H9 (cell line): ENCODE data around the gene UGT1A6. TPM values are rescaled to one million over a fixed set of nuclear protein-coding genes. Genes with fewer than 3 reads are reported as not detected.
"Not testable (repeated sequence)": the region's sequence is repeated elsewhere in the genome, so short reads cannot be mapped to it uniquely, and the experiment has no call there.

Source experiments
- DNase-seq: peaks from one replicate; pipeline ENCODE4 v3.0.0-alpha.2; 2017
- H2AFZ ChIP-seq: one replicate; pipeline ENCODE4 v1.6.1; 2013; ENCODE audit warnings: mild to moderate bottlenecking, low read length, control low read depth, moderate library complexity
- H2AK5ac ChIP-seq: 2 replicates; pipeline ENCODE4 v1.6.1; 2013; ENCODE audit warnings: low read length, control low read depth, mixed read lengths; ENCODE audit not compliant: insufficient read length
- H2BK120ac ChIP-seq: one replicate; pipeline ENCODE4 v1.6.1; 2013; ENCODE audit warnings: low read depth, mild to moderate bottlenecking, low read length, control low read depth, inconsistent platforms; ENCODE audit not compliant: poor library complexity, severe bottlenecking
- H2BK12ac ChIP-seq: 2 replicates; pipeline ENCODE4 v1.6.1; 2013; ENCODE audit warnings: low read length, control low read depth, mixed read lengths, low read depth; ENCODE audit not compliant: insufficient read length
- H2BK15ac ChIP-seq: 2 replicates; pipeline ENCODE4 v1.6.1; 2013; ENCODE audit warnings: low read depth, low read length, control low read depth
- H2BK20ac ChIP-seq: one replicate; pipeline ENCODE4 v1.6.1; 2013; ENCODE audit warnings: low read depth, mild to moderate bottlenecking, low read length, control low read depth, inconsistent platforms; ENCODE audit not compliant: poor library complexity, severe bottlenecking
- H2BK5ac ChIP-seq: 2 replicates; pipeline ENCODE4 v1.6.1; 2013; ENCODE audit warnings: low read length, control low read depth, mixed read lengths; ENCODE audit not compliant: insufficient read length
- H3K14ac ChIP-seq: 2 replicates; pipeline ENCODE4 v1.6.1; 2013; ENCODE audit warnings: low read length, control low read depth; ENCODE audit not compliant: insufficient read depth
- H3K18ac ChIP-seq: 2 replicates; pipeline ENCODE4 v1.6.1; 2013; ENCODE audit warnings: low read depth, mild to moderate bottlenecking, mixed read lengths, low read length, control low read depth; ENCODE audit not compliant: insufficient read length
- H3K23ac ChIP-seq: 2 replicates; pipeline ENCODE4 v1.6.1; 2013; ENCODE audit warnings: low read length, control low read depth, mixed read lengths, low read depth; ENCODE audit not compliant: insufficient read length
- H3K23me2 ChIP-seq: 2 replicates; pipeline ENCODE4 v1.6.1; 2013; ENCODE audit warnings: low read depth, mild to moderate bottlenecking, mixed read lengths, low read length, control low read depth; ENCODE audit not compliant: insufficient read length, poor library complexity, severe bottlenecking
- H3K27ac ChIP-seq: 2 replicates; pipeline ENCODE4 v1.5.1; 2013; ENCODE audit warnings: low read length, control low read depth, mixed read lengths, low read depth; ENCODE audit not compliant: insufficient read length
- H3K27me3 ChIP-seq: 2 replicates; pipeline ENCODE4 v1.6.1; 2013; ENCODE audit warnings: low read length, control low read depth, inconsistent platforms; ENCODE audit not compliant: insufficient read depth
- H3K4ac ChIP-seq: 2 replicates; pipeline ENCODE4 v1.6.1; 2013; ENCODE audit warnings: low read depth, mild to moderate bottlenecking, control low read depth, inconsistent platforms, low read length, moderate library complexity
- H3K4me1 ChIP-seq: 2 replicates; pipeline ENCODE4 v1.6.1; 2013; ENCODE audit warnings: low read length, control low read depth, inconsistent platforms; ENCODE audit not compliant: insufficient read depth
- H3K4me2 ChIP-seq: 2 replicates; pipeline ENCODE4 v1.6.1; 2013; ENCODE audit warnings: low read length, control low read depth, mixed read lengths; ENCODE audit not compliant: insufficient read length, insufficient read depth
- H3K56ac ChIP-seq: 2 replicates; pipeline ENCODE4 v1.6.1; 2013; ENCODE audit warnings: low read depth, mild to moderate bottlenecking, mixed read lengths, low read length, control low read depth; ENCODE audit not compliant: insufficient read length
- H3K79me1 ChIP-seq: 2 replicates; pipeline ENCODE4 v1.6.1; 2013; ENCODE audit warnings: low read depth, mild to moderate bottlenecking, moderate library complexity, low read length, control low read depth, inconsistent platforms; ENCODE audit not compliant: insufficient read depth, poor library complexity, severe bottlenecking
- H3K79me2 ChIP-seq: 2 replicates; pipeline ENCODE4 v1.6.1; 2013; ENCODE audit warnings: low read length, control low read depth, inconsistent platforms; ENCODE audit not compliant: insufficient read depth
- H3K9ac ChIP-seq: 2 replicates; pipeline ENCODE4 v1.6.1; 2013; ENCODE audit warnings: low read length, control low read depth, mixed read lengths; ENCODE audit not compliant: insufficient read length; ENCODE audit errors: extremely low read depth
- H3K9me3 ChIP-seq: one replicate; pipeline ENCODE4 v1.6.1; 2013; ENCODE audit warnings: low read depth, low read length, inconsistent platforms; ENCODE audit not compliant: control insufficient read depth
- H3T11ph ChIP-seq: one replicate; pipeline ENCODE4 v1.6.1; 2013; ENCODE audit warnings: mild to moderate bottlenecking, low read length, control low read depth, inconsistent platforms
- H4K20me1 ChIP-seq: one replicate; pipeline ENCODE4 v1.6.1; 2013; ENCODE audit not compliant: control insufficient read depth, insufficient read length, insufficient read depth
- H4K5ac ChIP-seq: 2 replicates; pipeline ENCODE4 v1.6.1; 2013; ENCODE audit warnings: low read depth, mild to moderate bottlenecking, mixed read lengths, low read length, control low read depth; ENCODE audit not compliant: insufficient read length
- H4K8ac ChIP-seq: replicated peaks from 2 replicates; pipeline ENCODE4 v1.6.1; 2013; ENCODE audit warnings: low read length, control low read depth, mixed read lengths, low read depth; ENCODE audit not compliant: insufficient read length
- H4K91ac ChIP-seq: 2 replicates; pipeline ENCODE4 v1.6.1; 2013; ENCODE audit warnings: low read depth, mild to moderate bottlenecking, moderate library complexity, mixed read lengths, low read length, control low read depth; ENCODE audit not compliant: insufficient read length
- H3K27ac Mint-ChIP-seq, 3 experiments: 2 replicates in 2 of 3; 3 replicates in 1 of 3; pipeline ENCODE4 v1.8.0; 2020 to 2021; ENCODE audit warnings: mixed read lengths in 3 of 3, mild to moderate bottlenecking in 1 of 3, moderate library complexity in 1 of 3
- H3K27me3 Mint-ChIP-seq: 2 replicates; pipeline ENCODE4 v1.8.0; 2021; ENCODE audit warnings: low read depth, mild to moderate bottlenecking, moderate library complexity, mixed read lengths
- H3K36me3 Mint-ChIP-seq, 3 experiments: 2 replicates in 2 of 3; 3 replicates in 1 of 3; pipeline ENCODE4 v1.8.0; 2020 to 2021; ENCODE audit warnings: low read depth in 3 of 3, mixed read lengths in 3 of 3; ENCODE audit not compliant: insufficient read depth in 1 of 3
- H3K4me1 Mint-ChIP-seq, 2 experiments: 2 replicates each; pipeline ENCODE4 v1.8.0; 2020; ENCODE audit warnings: mixed read lengths in 2 of 2
- H3K4me3 Mint-ChIP-seq, 2 experiments: 2 replicates in 1 of 2; 3 replicates in 1 of 2; pipeline ENCODE4 v1.8.0; 2020 to 2021; ENCODE audit warnings: mild to moderate bottlenecking in 2 of 2, mixed read lengths in 2 of 2, moderate library complexity in 1 of 2
- H3K9me3 Mint-ChIP-seq, 2 experiments: 2 replicates in 1 of 2; 3 replicates in 1 of 2; pipeline ENCODE4 v1.8.0; 2020; ENCODE audit warnings: mild to moderate bottlenecking in 2 of 2, mixed read lengths in 2 of 2, moderate library complexity in 1 of 2
- CTCF ChIP-seq: fragments of 200-600 bp; sonication (generic); conservative IDR thresholded peaks from 3 replicates; pipeline ENCODE4 v1.8.0; 2021; ENCODE audit warnings: antibody characterized with exemption, mild to moderate bottlenecking
- WGBS: extraction: QIAGEN DNeasy Blood & Tissue Kit; methylation state at CpG from one replicate; pipeline ENCODE4 v1.1.7; 2013; ENCODE audit warnings: missing lambda C conversion rate, low lambda C conversion rate, mixed read lengths; ENCODE audit not compliant: insufficient read length; ENCODE audit errors: extremely low coverage; 5-methylcytosine and 5-hydroxymethylcytosine counted together
- total RNA-seq: library from RNA; stranded (reverse); gene quantifications from 2 replicates; pipeline ENCODE4 v1.2.1, GENCODE V29; 2021

Gene UGT1A6
- total RNA-seq, 1 experiment from 2014 or later: not detected

DNA sequence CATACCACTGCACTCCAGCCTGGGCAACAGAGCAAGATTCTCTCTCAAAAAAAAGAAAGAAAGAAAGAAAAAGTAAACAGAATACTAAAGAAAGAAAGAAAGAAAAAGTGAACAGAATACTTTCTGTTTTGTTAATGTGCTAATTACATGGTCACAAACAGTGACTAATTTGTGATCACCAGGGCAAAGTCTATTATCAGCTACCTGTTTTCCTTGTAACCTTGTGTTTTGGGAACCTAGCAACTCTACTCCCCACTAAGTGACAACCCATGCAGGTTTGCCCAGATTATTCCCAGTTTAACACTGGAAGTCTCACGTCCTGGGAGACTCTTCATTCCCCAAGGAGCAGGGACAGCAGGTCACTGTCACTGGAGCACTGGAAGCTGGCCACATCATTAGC is 37.6 kb upstream of the UGT1A6 start:
- Histone ChIP-seq H2BK15ac (no peak overlapping the region), H3K14ac (no peak overlapping the region), H4K5ac (no peak overlapping the region), H3K27me3 (no peaks in the 10 kb centered on the region), H2AK5ac (no peak overlapping the region), H3K23ac (no peak overlapping the region), H3K4me1 (no peaks in the 10 kb centered on the region), H3K9ac (no peak overlapping the region), H4K8ac (no peak overlapping the region), H3T11ph (no peak overlapping the region), H3K23me2 (no peaks in the 10 kb centered on the region), H3K27ac (no peak overlapping the region), H2BK12ac (no peak overlapping the region), H3K56ac (no peak overlapping the region), H2BK5ac (no peak overlapping the region), H4K91ac (no peak overlapping the region), H3K79me2 (no peaks in the 10 kb centered on the region), H2BK20ac (no peak overlapping the region), H3K9me3 (no peaks in the 10 kb centered on the region), H2AFZ (no peak overlapping the region), H3K18ac (no peak overlapping the region), H2BK120ac (no peak overlapping the region), H3K4me2 (no peak overlapping the region), H3K79me1 (no peaks in the 10 kb centered on the region), H3K4ac (no peak overlapping the region), H4K20me1 (no peaks in the 10 kb centered on the region)
- TF ChIP-seq CTCF: no peak
- Mint-ChIP-seq H3K36me3 (no peaks in the 10 kb centered on the region), H3K27ac (no peak overlapping the region), H3K4me3 (no peak overlapping the region), H3K9me3 (no peaks in the 10 kb centered on the region), H3K4me1 (no peaks in the 10 kb centered on the region), H3K27me3 (peaks cover 5% of the 10 kb centered on the region)
- no peak for DNase-seq
- no CpG with 5 or more reads among the region's 1 CpG for whole genome bisulfite sequencing

DNA sequence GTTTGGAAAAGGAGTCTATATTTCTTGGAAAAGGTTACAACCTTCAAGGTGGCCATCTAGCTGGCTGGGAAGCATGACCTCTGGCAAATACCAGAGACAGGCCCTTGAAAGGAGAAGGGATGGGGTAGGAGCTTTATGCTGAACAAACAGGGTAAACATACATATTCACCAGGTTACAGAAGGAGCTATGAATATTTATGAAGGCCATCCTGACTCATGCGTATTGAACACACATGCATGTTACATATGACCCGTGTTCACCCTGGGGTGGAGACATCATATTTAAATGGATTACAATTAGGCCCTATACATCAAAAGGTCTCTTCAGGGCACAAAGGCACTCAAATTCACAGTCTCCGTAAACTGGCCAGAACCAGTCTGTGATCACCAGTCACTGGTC is 36.7 kb upstream of the UGT1A6 start:
- not testable (repeated sequence) for H3K79me2 ChIP-seq, H2AFZ ChIP-seq, H3K9me3 ChIP-seq, DNase-seq, H3K36me3 Mint-ChIP-seq, H3K4me1 ChIP-seq, H3K56ac ChIP-seq, H2BK15ac ChIP-seq, H4K8ac ChIP-seq, H3K27me3 Mint-ChIP-seq, H3K9me3 Mint-ChIP-seq, H2AK5ac ChIP-seq, H3K27me3 ChIP-seq, H2BK5ac ChIP-seq, H4K91ac ChIP-seq, H4K20me1 ChIP-seq, H3K4me2 ChIP-seq, H2BK20ac ChIP-seq, H3K14ac ChIP-seq, H3K79me1 ChIP-seq, H3K4me1 Mint-ChIP-seq, H3K9ac ChIP-seq, H3K18ac ChIP-seq, H3T11ph ChIP-seq, H3K4ac ChIP-seq, H2BK12ac ChIP-seq, H3K27ac Mint-ChIP-seq, H3K23ac ChIP-seq, H3K27ac ChIP-seq, H3K23me2 ChIP-seq, H4K5ac ChIP-seq, H3K4me3 Mint-ChIP-seq, H2BK120ac ChIP-seq
- no CpG with 5 or more reads among the region's 3 CpGs for WGBS
